ENCODE data around the gene TMEM132E. TPM values are rescaled to one million over a fixed set of nuclear protein-coding genes. Genes with fewer than 3 reads are reported as not detected.

Gene TMEM132E
- 0.15 and 0.42 TPM in 2 replicates for total RNA-seq (2021)
- long read RNA-seq, result 0 reads

DNA sequence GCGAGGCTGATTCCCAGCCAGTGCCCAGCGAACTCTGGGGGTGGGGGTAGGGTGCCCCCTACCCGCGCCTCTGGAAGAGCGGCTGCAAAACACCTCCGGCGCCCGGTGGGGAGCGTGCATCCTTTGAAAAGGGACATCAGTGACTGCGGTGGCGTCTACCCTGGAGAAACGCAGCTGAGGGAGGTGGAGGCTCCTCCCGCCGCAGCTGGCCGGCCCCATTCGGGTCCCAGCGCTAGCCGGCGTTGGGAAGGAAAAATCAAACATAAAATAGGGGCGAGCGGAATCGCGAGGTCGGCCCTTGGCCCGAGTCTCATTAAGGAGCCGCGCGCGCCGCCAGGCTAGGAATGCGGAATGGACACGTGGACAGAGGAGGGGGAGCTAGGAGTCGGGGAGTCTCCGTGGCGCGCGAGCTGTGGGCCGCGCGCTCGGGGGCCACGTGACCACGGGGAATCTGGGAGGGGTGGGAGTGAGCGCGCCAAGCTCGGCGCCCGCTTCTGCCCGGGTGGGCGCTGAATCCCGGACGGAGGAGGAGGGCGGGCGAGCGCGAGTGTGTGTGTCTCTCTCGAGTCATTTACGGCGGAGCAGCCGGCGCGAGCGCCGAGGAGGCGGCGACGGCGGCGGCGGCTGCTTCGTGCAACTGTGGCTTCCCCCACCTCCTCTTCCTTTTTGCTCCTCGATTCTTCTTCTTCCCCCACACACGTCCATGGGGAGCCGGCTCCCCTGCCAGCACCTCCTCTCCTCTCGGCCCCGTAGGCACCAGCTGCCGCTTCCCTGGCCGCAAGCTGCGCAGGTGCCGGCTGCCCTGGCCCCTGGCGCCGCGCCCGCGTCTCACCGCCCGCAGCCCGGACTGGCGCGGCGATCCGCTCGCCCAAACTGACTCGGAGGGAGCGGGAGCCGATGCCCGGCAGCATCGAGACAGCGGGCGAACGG lies at the start of gene TMEM132E:
TSS of gene TMEM132E (plus strand) at position 566 of the 930 bp plus-strand sequence. CDS start 1,495 bp downstream, outside the sequence.
- Histone ChIP-seq H3K27me3 (ENCODE audit: insufficient read depth, low read length) (peaks cover 81% of the 10 kb centered on the region), H4K5ac (ENCODE audit: insufficient read length, low read depth, low read length) (no peak within 1 kb of the TSS), H3K27ac (ENCODE audit: insufficient read length, low read depth, low read length) (no peak within 1 kb of the TSS), H4K8ac (replicated peaks; ENCODE audit: insufficient read length, low read depth, low read length) (no peak within 1 kb of the TSS), H4K91ac (ENCODE audit: insufficient read length, low read depth, low read length) (no peak within 1 kb of the TSS), H3K18ac (ENCODE audit: insufficient read length, low read depth, low read length) (no peak within 1 kb of the TSS), H2BK5ac (ENCODE audit: insufficient read length, low read length) (no peak within 1 kb of the TSS), H3K23ac (ENCODE audit: insufficient read length, low read depth, low read length) (no peak within 1 kb of the TSS), H3K4me2 (ENCODE audit: insufficient read depth, insufficient read length, low read length) (peak within 1 kb of the TSS; percentile 49), H3K79me2 (ENCODE audit: insufficient read depth, low read length) (no peaks in the 10 kb centered on the region), H3K23me2 (ENCODE audit: insufficient read length, low read depth, low read length, poor library complexity, severe bottlenecking) (peaks cover 19% of the 10 kb centered on the region), H3K14ac (ENCODE audit: insufficient read depth, low read length) (no peak within 1 kb of the TSS), H3T11ph (ENCODE audit: low read length) (no peak within 1 kb of the TSS), H2BK15ac (ENCODE audit: low read depth, low read length) (no peak within 1 kb of the TSS), H3K56ac (ENCODE audit: insufficient read length, low read depth, low read length) (no peak within 1 kb of the TSS), H3K79me1 (ENCODE audit: insufficient read depth, low read depth, low read length, poor library complexity, severe bottlenecking) (no peaks in the 10 kb centered on the region), H2AFZ (ENCODE audit: low read length) (no peak within 1 kb of the TSS), H2BK12ac (ENCODE audit: insufficient read length, low read depth, low read length) (no peak within 1 kb of the TSS), H2BK120ac (ENCODE audit: low read depth, low read length, poor library complexity, severe bottlenecking) (no peak within 1 kb of the TSS), H2BK20ac (ENCODE audit: low read depth, low read length, poor library complexity, severe bottlenecking) (no peak within 1 kb of the TSS), H3K9me3 (ENCODE audit: control insufficient read depth, low read depth, low read length) (no peaks in the 10 kb centered on the region), H3K9ac (ENCODE audit: extremely low read depth, insufficient read length, low read length) (no peak within 1 kb of the TSS), H2AK5ac (ENCODE audit: insufficient read length, low read length) (no peak within 1 kb of the TSS), H3K4me1 (ENCODE audit: insufficient read depth, low read length) (peaks cover 5% of the 10 kb centered on the region; the same call in 1 of the 2 replicates), H4K20me1 (ENCODE audit: control insufficient read depth, insufficient read depth, insufficient read length) (no peaks in the 10 kb centered on the region), H3K4ac (ENCODE audit: low read depth, low read length) (no peak within 1 kb of the TSS)
- H3K4me1 Mint-ChIP-seq, result peaks cover 29 to 41% of the 10 kb centered on the region in 2 experiments
- peak within 1 kb of the TSS; percentile 67 to 85 for H3K4me3 Mint-ChIP-seq
- peaks cover 0 to 2% of the 10 kb centered on the region in 2 experiments; a peak in 2 of 5 replicates for H3K9me3 Mint-ChIP-seq
- peak; percentile 71 for DNase-seq
- WGBS (ENCODE audit: extremely low coverage, insufficient read length, low lambda C conversion rate), result no CpG with 5 or more reads among the region's 101 CpGs
- H3K36me3 Mint-ChIP-seq (ENCODE audit: insufficient read depth in 1 of 3, low read depth in 3 of 3), result no peaks in the 10 kb centered on the region; a peak in 2 of 7 replicates
- H3K27me3 Mint-ChIP-seq (ENCODE audit: low read depth), result no peaks in the 10 kb centered on the region; the same call in none of the 2 replicates
- TF ChIP-seq CTCF (conservative IDR thresholded peaks at IDR 0.05), result no peak
- no peak within 1 kb of the TSS for H3K27ac Mint-ChIP-seq
